Daoy (cell line): Measurements from ENCODE around the gene UXT. TPM values are rescaled to one million over a fixed set of nuclear protein-coding genes. Genes with fewer than 3 reads are reported as not detected.
"Not testable (repeated sequence)": the region's sequence is repeated elsewhere in the genome, so short reads cannot be mapped to it uniquely, and the experiment has no call there.

Experiments
- DNase-seq: peaks from one replicate; pipeline ENCODE4 v3.0.0-alpha.2; 2015; ENCODE audit warnings: low read depth
- total RNA-seq: library from RNA; depleted of rRNA; stranded (reverse); fragments of >200 nt; shearing (Covaris generic); gene quantifications from 2 replicates; pipeline ENCODE4 v1.2.3, GENCODE V29; 2014; rRNA removed

The UXT gene
- total RNA-seq, 1 experiment from 2014 or later = 145 TPM

GRCh38 chrX:47618923-47619485 lies 40.0 kb downstream of the UXT start:
- DNase-seq = no peak

GRCh38 chrX:47614618-47615017 lies 44.4 kb downstream of the UXT start:
- no peak for DNase-seq

- DNase-seq = peak; percentile 20
Observed at GRCh38 chrX:47613082-47613481, 45.9 kb downstream of the UXT start.

- no peak for DNase-seq
Observed at GRCh38 chrX:47612418-47612817, 46.6 kb downstream of the UXT start.

GRCh38 chrX:47611926-47612325 lies 47.1 kb downstream of the UXT start:
- no peak for DNase-seq

- no peak for DNase-seq
Observed at GRCh38 chrX:47611489-47611888, 47.5 kb downstream of the UXT start.

GRCh38 chrX:47610511-47610910 lies 48.5 kb downstream of the UXT start:
- DNase-seq = no peak

- DNase-seq = no peak
Observed at GRCh38 chrX:47608130-47608810, 50.7 kb downstream of the UXT start.

- DNase-seq = no peak
Observed at GRCh38 chrX:47607091-47607490, 51.9 kb downstream of the UXT start.

GRCh38 chrX:47605024-47605423 lies 54.0 kb downstream of the UXT start:
- no peak for DNase-seq

GRCh38 chrX:47603125-47603524 lies 55.9 kb downstream of the UXT start:
- not testable (repeated sequence) for DNase-seq

Other genes starting within 250 kb of the UXT start
- gene ZNF41, start 176.0 kb downstream of the UXT start, total RNA-seq = 4.8 and 24.6 TPM in 2 replicates
- gene ARAF, start 98.0 kb downstream of the UXT start, total RNA-seq = 18.4 and 20.3 TPM in 2 replicates
- gene TIMP1, start 76.7 kb downstream of the UXT start, total RNA-seq = 97.1 and 133 TPM in 2 replicates
- not detected in 2 replicates for gene SYN1, start 39.3 kb downstream of the UXT start, total RNA-seq
- gene CFP, start 29.2 kb downstream of the UXT start, total RNA-seq = 0.74 TPM in 1 of 2 replicates, not detected in the other
- 24.9 and 32.2 TPM in 2 replicates for gene ELK1, start 8.6 kb downstream of the UXT start, total RNA-seq
- gene ZNF81, start 177.7 kb upstream of the UXT start, total RNA-seq = 1.9 and 8.1 TPM in 2 replicates